ENCODE data around the gene NT5C3A. TPM values are rescaled to one million over a fixed set of nuclear protein-coding genes. Genes with fewer than 3 reads are reported as not detected.
A peak's percentile ranks its signal among the peaks of the same experiment; 100 is the strongest.

The NT5C3A gene
- total RNA-seq = 10 to 100 TPM; 21.8 to 26.5 TPM
- polyA plus RNA-seq (ENCODE audit: insufficient read length in 6 of 6) = 10 to 100 TPM; 37.7 to 45.8 (median 41.3) TPM
- long read RNA-seq, donor 1, transcript NT5C3A-204 (10 exons, 1,759 nt) = major isoform, 9 of 20 reads
- long read RNA-seq, donor 1, transcript NT5C3A-211 (2 exons, 369 nt) = major isoform, 9 of 20 reads
- long read RNA-seq, donor 1, partial matches to known transcripts = 0 of 20 reads
- long read RNA-seq, donor 1, other reads (novel, unspliced or antisense) = 0 of 20 reads
- long read RNA-seq, donor 2, transcript NT5C3A-204 (10 exons, 1,759 nt) = major isoform, 8 of 19 reads
- long read RNA-seq, donor 2, transcript NT5C3A-211 (2 exons, 369 nt) = minor isoform, 6 of 19 reads
- long read RNA-seq, donor 2, transcript NT5C3A-201 (9 exons, 1,704 nt) = minor isoform, 5 of 19 reads
- long read RNA-seq, donor 2, partial matches to known transcripts = 0 of 19 reads
- long read RNA-seq, donor 2, other reads (novel, unspliced or antisense) = 0 of 19 reads
- long read RNA-seq, donor 3, transcript NT5C3A-201 (9 exons, 1,704 nt) = major isoform, 9 of 14 reads
- long read RNA-seq, donor 3, partial matches to known transcripts = 0 of 14 reads
- long read RNA-seq, donor 3, other reads (novel, unspliced or antisense) = 0 of 14 reads
- long read RNA-seq, donor 4, partial matches to known transcripts = 5 of 14 reads
- long read RNA-seq, donor 4, other reads (novel, unspliced or antisense) = 3 of 14 reads
- long read RNA-seq, donor 5, transcript NT5C3A-201 (9 exons, 1,704 nt) = minor isoform, 6 of 19 reads
- long read RNA-seq, donor 5, transcript NT5C3A-204 (10 exons, 1,759 nt) = major isoform, 10 of 19 reads
- long read RNA-seq, donor 5, partial matches to known transcripts = 0 of 19 reads
- long read RNA-seq, donor 5, other reads (novel, unspliced or antisense) = 0 of 19 reads
- long read RNA-seq, donor 6, transcript NT5C3A-204 (10 exons, 1,759 nt) = major isoform, 12 of 21 reads
- long read RNA-seq, donor 6, transcript NT5C3A-211 (2 exons, 369 nt) = minor isoform, 5 of 21 reads
- long read RNA-seq, donor 6, partial matches to known transcripts = 0 of 21 reads
- long read RNA-seq, donor 6, other reads (novel, unspliced or antisense) = 0 of 21 reads
- long read RNA-seq, donor 7, transcript NT5C3A-211 (2 exons, 369 nt) = major isoform, 7 of 12 reads
- long read RNA-seq, donor 7, partial matches to known transcripts = 0 of 12 reads
- long read RNA-seq, donor 7, other reads (novel, unspliced or antisense) = 0 of 12 reads
- long read RNA-seq, donor 8, transcript NT5C3A-211 (2 exons, 369 nt) = major isoform, 7 of 16 reads
- long read RNA-seq, donor 8, transcript NT5C3A-204 (10 exons, 1,759 nt) = minor isoform, 6 of 16 reads
- long read RNA-seq, donor 8, partial matches to known transcripts = 0 of 16 reads
- long read RNA-seq, donor 8, other reads (novel, unspliced or antisense) = 0 of 16 reads
- long read RNA-seq, donor 9 = 0 reads
- long read RNA-seq, donor 10, partial matches to known transcripts = 2 of 7 reads
- long read RNA-seq, donor 10, other reads (novel, unspliced or antisense) = 1 of 7 reads
- long read RNA-seq, donor 11, transcript NT5C3A-201 (9 exons, 1,704 nt) = major isoform, 8 of 23 reads
- long read RNA-seq, donor 11, transcript NT5C3A-211 (2 exons, 369 nt) = major isoform, 8 of 23 reads
- long read RNA-seq, donor 11, transcript NT5C3A-204 (10 exons, 1,759 nt) = minor isoform, 7 of 23 reads
- long read RNA-seq, donor 11, partial matches to known transcripts = 0 of 23 reads
- long read RNA-seq, donor 11, other reads (novel, unspliced or antisense) = 0 of 23 reads
- long read RNA-seq, donor 12, transcript NT5C3A-201 (9 exons, 1,704 nt) = major isoform, 9 of 18 reads
- long read RNA-seq, donor 12, partial matches to known transcripts = 0 of 18 reads
- long read RNA-seq, donor 12, other reads (novel, unspliced or antisense) = 0 of 18 reads

DNA sequence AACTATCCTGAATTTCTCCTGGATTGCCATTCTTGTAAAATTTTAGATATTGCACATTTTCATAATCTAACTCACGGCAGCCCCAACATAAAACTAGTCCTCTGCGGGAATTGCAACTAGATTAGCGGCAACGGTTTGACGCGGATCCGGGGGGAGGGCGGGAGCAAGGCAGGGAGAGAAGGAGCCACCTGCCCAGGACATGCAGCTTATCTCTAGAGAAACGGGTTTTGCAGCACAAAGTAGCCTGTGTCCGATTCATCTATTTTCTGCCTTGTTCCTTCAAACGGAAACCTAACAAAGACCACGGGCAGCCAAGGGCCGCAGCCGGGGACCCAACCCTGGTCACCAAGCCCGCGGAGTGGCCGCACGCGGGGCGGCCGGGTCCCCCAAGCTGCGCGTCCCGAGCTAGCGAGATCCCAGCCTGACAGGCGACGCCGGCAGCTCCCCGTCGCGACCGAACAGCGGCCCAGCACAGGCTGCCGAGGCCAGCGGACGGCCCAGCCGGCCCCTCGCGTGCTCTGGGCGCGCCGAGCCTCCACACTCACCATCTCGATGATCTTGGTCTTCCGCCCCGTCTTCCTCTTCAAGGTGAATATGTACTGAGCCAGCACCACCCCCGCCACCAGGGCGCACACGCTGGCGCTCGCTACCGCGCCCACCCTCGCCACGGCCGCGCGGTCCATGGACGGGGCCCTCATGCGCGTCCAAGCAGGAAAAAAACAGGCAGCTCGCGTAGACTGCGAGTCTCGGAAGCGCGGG is at the start of gene NT5C3A:
Gene NT5C3A (minus strand): TSS at position 754 of the 759 bp plus-strand sequence. CDS start 71 bp downstream, at position 683.
- intact Hi-C loops (cut with DNase I) = no loop called here
- H3K4me3 ChIP-seq = peak within 1 kb of the TSS; percentile 67 to 92
- peaks cover 9 to 31% of the 10 kb centered on the region in 2 donors for H3K4me1 ChIP-seq
- TF ChIP-seq, protein P1, sequence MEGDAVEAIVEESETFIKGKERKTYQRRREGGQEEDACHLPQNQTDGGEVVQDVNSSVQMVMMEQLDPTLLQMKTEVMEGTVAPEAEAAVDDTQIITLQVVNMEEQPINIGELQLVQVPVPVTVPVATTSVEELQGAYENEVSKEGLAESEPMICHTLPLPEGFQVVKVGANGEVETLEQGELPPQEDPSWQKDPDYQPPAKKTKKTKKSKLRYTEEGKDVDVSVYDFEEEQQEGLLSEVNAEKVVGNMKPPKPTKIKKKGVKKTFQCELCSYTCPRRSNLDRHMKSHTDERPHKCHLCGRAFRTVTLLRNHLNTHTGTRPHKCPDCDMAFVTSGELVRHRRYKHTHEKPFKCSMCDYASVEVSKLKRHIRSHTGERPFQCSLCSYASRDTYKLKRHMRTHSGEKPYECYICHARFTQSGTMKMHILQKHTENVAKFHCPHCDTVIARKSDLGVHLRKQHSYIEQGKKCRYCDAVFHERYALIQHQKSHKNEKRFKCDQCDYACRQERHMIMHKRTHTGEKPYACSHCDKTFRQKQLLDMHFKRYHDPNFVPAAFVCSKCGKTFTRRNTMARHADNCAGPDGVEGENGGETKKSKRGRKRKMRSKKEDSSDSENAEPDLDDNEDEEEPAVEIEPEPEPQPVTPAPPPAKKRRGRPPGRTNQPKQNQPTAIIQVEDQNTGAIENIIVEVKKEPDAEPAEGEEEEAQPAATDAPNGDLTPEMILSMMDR (IDR thresholded peaks at IDR 0.05) = no peak
- no peaks in the 10 kb centered on the region for H3K27me3 ChIP-seq
- peaks cover 0 to 10% of the 10 kb centered on the region in 2 donors for H3K9me3 ChIP-seq
- DNase-seq = peak in 3 of 4 donors; percentile 40 to 88 (median 42)
- H3K36me3 ChIP-seq = no peaks in the 10 kb centered on the region
- peak within 1 kb of the TSS; percentile 95 to 96 for H3K27ac ChIP-seq
- ATAC-seq = peak; percentile 44

DNA sequence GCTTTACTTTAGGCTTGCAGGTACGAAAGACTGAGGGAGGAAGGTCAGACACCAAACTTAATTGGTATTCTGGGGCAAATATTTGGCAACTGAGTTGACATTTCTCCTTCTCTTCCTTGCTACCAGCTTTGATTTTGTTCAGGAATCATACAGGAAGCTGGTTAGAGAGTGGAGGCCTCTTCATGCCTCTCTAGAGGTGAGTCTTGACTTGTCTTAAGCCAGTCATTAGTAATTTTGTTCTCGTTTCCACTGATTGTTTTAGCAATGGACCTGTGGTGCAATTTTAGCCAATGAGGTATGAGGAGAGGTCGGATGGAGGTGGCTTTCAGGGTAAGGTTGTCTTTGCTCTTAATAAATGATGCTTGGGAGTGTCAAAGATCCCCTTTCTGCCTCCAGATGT is 49.0 kb upstream of the NT5C3A start:
- Histone ChIP-seq H3K4me1 (peaks cover 18 to 28% of the 10 kb centered on the region in 2 donors), H3K4me3 (no peak overlapping the region), H3K36me3 (no peaks in the 10 kb centered on the region), H3K9me3 (no peaks in the 10 kb centered on the region), H3K27ac (no peak overlapping the region), H3K27me3 (no peaks in the 10 kb centered on the region)
- DNase-seq (no peak), ATAC-seq (no peak)
- intact Hi-C loops (cut with DNase I) = no loop called here
- TF ChIP-seq, protein P1 (IDR thresholded peaks at IDR 0.05) = no peak

GRCh38 chr7:33109758-33110238 is 47.2 kb upstream of the NT5C3A start:
- peaks cover 21 to 34% of the 10 kb centered on the region in 2 donors for H3K4me1 ChIP-seq
- intact Hi-C loops (cut with DNase I) = no loop called here
- H3K27ac ChIP-seq = no peak overlapping the region
- no peaks in the 10 kb centered on the region for H3K9me3 ChIP-seq
- H3K4me3 ChIP-seq = peak overlapping the region; percentile 86 to 95
- DNase-seq (peak in 1 of 4 donors; percentile 24), ATAC-seq (no peak)
- no peaks in the 10 kb centered on the region for H3K36me3 ChIP-seq
- TF ChIP-seq, protein P1 (IDR thresholded peaks at IDR 0.05) = no peak
- no peaks in the 10 kb centered on the region for H3K27me3 ChIP-seq
